ENCODE measurements around the gene KDM4F.
"Not testable (repeated sequence)": the region's sequence is repeated elsewhere in the genome, so short reads cannot be mapped to it uniquely, and the experiment has no call there.

KDM4F gene

DNA sequence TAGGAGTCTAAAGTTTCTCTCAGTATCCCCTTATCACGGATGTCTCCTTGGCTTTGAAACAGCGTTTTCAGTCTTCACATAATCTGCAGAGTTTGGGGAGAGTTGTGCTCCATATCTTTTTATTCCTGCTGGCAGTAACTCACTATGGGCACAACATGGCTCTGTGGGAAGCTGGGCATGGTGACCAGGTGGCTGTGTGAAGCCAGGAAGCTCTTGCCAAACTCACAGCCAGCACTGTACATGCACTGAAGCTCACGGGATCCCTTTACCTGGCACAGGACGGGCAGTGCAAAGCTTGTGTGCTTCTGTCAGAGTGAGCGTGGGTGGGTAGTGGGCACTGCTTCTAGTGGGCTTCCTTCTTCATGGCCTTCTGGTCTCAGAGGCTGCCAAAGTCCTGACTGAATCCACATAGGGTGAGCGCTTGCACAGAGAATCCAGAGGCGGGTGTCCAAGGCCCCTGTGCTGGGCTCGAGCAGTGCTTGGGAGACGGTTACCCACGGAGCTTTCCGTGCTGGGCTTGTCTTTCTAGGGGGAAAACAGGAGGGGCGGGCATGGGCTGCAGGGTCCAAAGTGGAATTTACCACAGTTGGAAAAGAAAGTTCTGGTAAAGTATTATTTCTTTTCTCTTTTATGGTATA lies 34.9 kb upstream of the KDM4F start:
- H3K23ac ChIP-seq (ENCODE audit: low read depth, low read length, poor library complexity): no peak overlapping the region
- H3K9me3 ChIP-seq (replicated peaks in 1 of 2; ENCODE audit: control insufficient read depth in 2 of 2, insufficient read depth in 1 of 2, low read depth in 1 of 2, low read length in 2 of 2): no peaks in the 10 kb centered on the region
- peak overlapping the region; percentile 81 for H2BK120ac ChIP-seq (ENCODE audit: low read depth, low read length)
- H3K4me2 ChIP-seq (ENCODE audit: insufficient read depth, low read length, poor library complexity, severe bottlenecking): no peak overlapping the region
- H3K27me3 ChIP-seq (ENCODE audit: control insufficient read depth in 3 of 3, insufficient read depth in 3 of 3, low read depth in 1 of 3, low read length in 3 of 3): peaks cover 0 to 2% (median 0%) of the 10 kb centered on the region in 3 experiments
- no peak overlapping the region for H2AFZ ChIP-seq (ENCODE audit: low read length)
- H3K4me1 ChIP-seq (ENCODE audit: control insufficient read depth in 2 of 2, insufficient read depth in 1 of 2, low read depth in 1 of 2, low read length in 2 of 2): no peaks in the 10 kb centered on the region
- peak overlapping the region in 1 of 2 donors; percentile 4 for H3K4me3 ChIP-seq (ENCODE audit: low read length in 2 of 2)
- H3K79me1 ChIP-seq (ENCODE audit: low read depth, low read length): no peaks in the 10 kb centered on the region
- no peak overlapping the region for H3K14ac ChIP-seq (ENCODE audit: low read length)
- peak overlapping the region; percentile 38 for H3K18ac ChIP-seq (ENCODE audit: low read length)
- no peak overlapping the region for H2BK5ac ChIP-seq (ENCODE audit: low read length)
- H4K8ac ChIP-seq (ENCODE audit: low read depth, low read length): no peak overlapping the region
- H2AK5ac ChIP-seq (ENCODE audit: low read depth, low read length): no peak overlapping the region
- no peak overlapping the region for H3K9ac ChIP-seq (ENCODE audit: low read depth, low read length, poor library complexity)
- DNase-seq (ENCODE audit: low spot score): no peak
- H3K36me3 ChIP-seq (replicated peaks in 1 of 2; ENCODE audit: control insufficient read depth in 2 of 2, insufficient read depth in 2 of 2, low read length in 2 of 2): no peaks in the 10 kb centered on the region
- no CpG with 5 or more reads among the region's 12 CpGs for WGBS, 2 donors (ENCODE audit: extremely low coverage in 2 of 2, insufficient read length in 2 of 2, insufficient replicate concordance in 1 of 2)
- H2BK15ac ChIP-seq (ENCODE audit: low read length): no peak overlapping the region
- H4K91ac ChIP-seq (ENCODE audit: low read depth, low read length, poor library complexity): no peak overlapping the region
- no peak overlapping the region for H3K27ac ChIP-seq (replicated peaks; ENCODE audit: low read length)
- H2BK12ac ChIP-seq (ENCODE audit: low read length): no peak overlapping the region
- H3K4ac ChIP-seq (ENCODE audit: low read length): no peak overlapping the region

DNA sequence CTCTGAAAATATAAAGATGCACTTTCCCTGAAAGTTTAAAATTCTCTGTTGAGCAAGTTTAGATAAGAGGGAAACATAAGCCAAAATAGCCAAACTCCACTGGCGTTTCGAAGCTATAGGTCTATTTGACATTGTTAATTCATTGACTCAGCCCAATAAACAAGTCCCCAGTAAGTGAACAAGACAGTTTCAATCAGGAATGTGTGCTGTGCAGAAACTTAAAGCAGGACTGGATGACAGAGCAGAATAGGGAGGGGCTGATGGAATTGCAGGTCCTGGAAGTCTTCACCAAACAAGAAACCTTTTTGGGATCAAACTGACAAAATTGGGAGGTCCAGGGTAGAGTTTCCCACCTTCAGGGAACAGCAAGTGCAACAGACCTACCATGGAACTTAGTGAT lies 33.1 kb upstream of the KDM4F start:
- Histone ChIP-seq H3K27me3 (ENCODE audit: control insufficient read depth in 3 of 3, insufficient read depth in 3 of 3, low read depth in 1 of 3, low read length in 3 of 3) (peaks cover 0 to 2% (median 0%) of the 10 kb centered on the region in 3 experiments), H3K27ac (replicated peaks; ENCODE audit: low read length) (no peak overlapping the region), H3K23ac (ENCODE audit: low read depth, low read length, poor library complexity) (no peak overlapping the region), H2BK5ac (ENCODE audit: low read length) (no peak overlapping the region), H3K4me1 (ENCODE audit: control insufficient read depth in 2 of 2, insufficient read depth in 1 of 2, low read depth in 1 of 2, low read length in 2 of 2) (no peaks in the 10 kb centered on the region), H3K9me3 (replicated peaks in 1 of 2; ENCODE audit: control insufficient read depth in 2 of 2, insufficient read depth in 1 of 2, low read depth in 1 of 2, low read length in 2 of 2) (no peaks in the 10 kb centered on the region), H2AFZ (ENCODE audit: low read length) (peak overlapping the region; percentile 60), H3K4me2 (ENCODE audit: insufficient read depth, low read length, poor library complexity, severe bottlenecking) (no peak overlapping the region), H3K18ac (ENCODE audit: low read length) (no peak overlapping the region), H3K14ac (ENCODE audit: low read length) (no peak overlapping the region), H2BK15ac (ENCODE audit: low read length) (no peak overlapping the region), H4K91ac (ENCODE audit: low read depth, low read length, poor library complexity) (no peak overlapping the region), H3K4me3 (ENCODE audit: low read length in 2 of 2) (no peak overlapping the region), H2BK12ac (ENCODE audit: low read length) (no peak overlapping the region), H3K9ac (ENCODE audit: low read depth, low read length, poor library complexity) (no peak overlapping the region), H3K4ac (ENCODE audit: low read length) (no peak overlapping the region), H2BK120ac (ENCODE audit: low read depth, low read length) (no peak overlapping the region), H3K79me1 (ENCODE audit: low read depth, low read length) (no peaks in the 10 kb centered on the region), H4K8ac (ENCODE audit: low read depth, low read length) (no peak overlapping the region), H2AK5ac (ENCODE audit: low read depth, low read length) (no peak overlapping the region), H3K36me3 (replicated peaks in 1 of 2; ENCODE audit: control insufficient read depth in 2 of 2, insufficient read depth in 2 of 2, low read length in 2 of 2) (no peaks in the 10 kb centered on the region)
- no peak for DNase-seq (ENCODE audit: low spot score)
- no CpG with 5 or more reads among the region's 2 CpGs for WGBS, 2 donors (ENCODE audit: extremely low coverage in 2 of 2, insufficient read length in 2 of 2, insufficient replicate concordance in 1 of 2)

DNA sequence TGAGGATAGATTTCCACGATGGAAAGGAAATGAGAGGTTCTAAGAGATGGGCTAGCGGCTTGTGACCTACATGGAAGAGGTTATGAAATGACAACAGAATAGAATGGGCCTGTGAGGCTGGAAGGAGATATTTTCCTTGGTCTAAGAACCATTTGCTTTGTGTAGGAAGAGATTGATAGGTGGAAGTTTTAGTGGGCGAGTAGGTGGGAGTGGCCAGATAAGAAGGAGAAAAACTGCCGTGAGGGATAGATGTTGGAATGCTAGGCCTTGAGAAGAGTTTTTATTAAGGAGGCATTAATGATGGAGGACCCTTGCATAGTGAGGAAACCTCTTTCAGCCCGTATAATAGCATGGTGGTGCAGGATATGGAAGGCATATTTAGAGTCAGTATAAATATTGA lies 27.8 kb upstream of the KDM4F start:
- no CpG with 5 or more reads among the region's 5 CpGs for WGBS, 2 donors (ENCODE audit: extremely low coverage in 2 of 2, insufficient read length in 2 of 2, insufficient replicate concordance in 1 of 2)
- H3K79me1 ChIP-seq (ENCODE audit: low read depth, low read length); H4K91ac ChIP-seq (ENCODE audit: low read depth, low read length, poor library complexity); H3K4ac ChIP-seq (ENCODE audit: low read length); H3K4me1 ChIP-seq (ENCODE audit: control insufficient read depth in 2 of 2, insufficient read depth in 1 of 2, low read depth in 1 of 2, low read length in 2 of 2); H3K4me2 ChIP-seq (ENCODE audit: insufficient read depth, low read length, poor library complexity, severe bottlenecking); H3K9me3 ChIP-seq (replicated peaks in 1 of 2; ENCODE audit: control insufficient read depth in 2 of 2, insufficient read depth in 1 of 2, low read depth in 1 of 2, low read length in 2 of 2); H3K36me3 ChIP-seq (replicated peaks in 1 of 2; ENCODE audit: control insufficient read depth in 2 of 2, insufficient read depth in 2 of 2, low read length in 2 of 2); H3K18ac ChIP-seq (ENCODE audit: low read length); H2BK15ac ChIP-seq (ENCODE audit: low read length); H2BK5ac ChIP-seq (ENCODE audit: low read length); H3K27ac ChIP-seq (replicated peaks; ENCODE audit: low read length); H4K8ac ChIP-seq (ENCODE audit: low read depth, low read length); H2BK120ac ChIP-seq (ENCODE audit: low read depth, low read length); H3K9ac ChIP-seq (ENCODE audit: low read depth, low read length, poor library complexity); H2AK5ac ChIP-seq (ENCODE audit: low read depth, low read length); H3K4me3 ChIP-seq (ENCODE audit: low read length in 2 of 2); H2AFZ ChIP-seq (ENCODE audit: low read length); DNase-seq (ENCODE audit: low spot score); H3K14ac ChIP-seq (ENCODE audit: low read length); H3K27me3 ChIP-seq (ENCODE audit: control insufficient read depth in 3 of 3, insufficient read depth in 3 of 3, low read depth in 1 of 3, low read length in 3 of 3); H2BK12ac ChIP-seq (ENCODE audit: low read length); H3K23ac ChIP-seq (ENCODE audit: low read depth, low read length, poor library complexity): not testable (repeated sequence)

DNA sequence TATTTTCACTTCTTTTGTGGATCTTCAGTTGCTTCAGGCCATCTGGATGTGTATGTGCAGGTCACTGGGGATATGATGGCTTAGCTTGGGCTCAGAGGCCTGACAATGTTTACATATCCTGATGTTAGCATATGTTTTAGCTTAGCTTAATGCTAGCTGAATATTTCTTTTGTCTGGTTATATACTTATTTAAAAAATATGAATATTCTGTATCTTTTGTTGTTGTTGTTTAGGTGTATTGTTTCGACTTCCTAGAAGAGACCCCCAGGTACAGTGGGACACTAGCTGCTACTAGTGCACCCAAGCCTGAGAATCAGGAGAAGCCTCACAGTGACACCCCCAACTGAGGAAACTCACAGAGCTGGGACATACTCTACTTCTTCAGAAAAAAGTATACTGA lies 24.3 kb upstream of the KDM4F start, which contains the start of gene KDM4E:
Gene KDM4E, plus strand, starts transcription at position 301 of the 400 bp plus-strand sequence. CDS start 300 bp downstream, outside the sequence.
- no peaks in the 10 kb centered on the region for H3K9me3 ChIP-seq (replicated peaks in 1 of 2; ENCODE audit: control insufficient read depth in 2 of 2, insufficient read depth in 1 of 2, low read depth in 1 of 2, low read length in 2 of 2)
- no peaks in the 10 kb centered on the region for H3K79me1 ChIP-seq (ENCODE audit: low read depth, low read length)
- H2BK5ac ChIP-seq (ENCODE audit: low read length): no peak within 1 kb of the TSS
- H3K27ac ChIP-seq (replicated peaks; ENCODE audit: low read length): no peak within 1 kb of the TSS
- no peaks in the 10 kb centered on the region for H3K36me3 ChIP-seq (replicated peaks in 1 of 2; ENCODE audit: control insufficient read depth in 2 of 2, insufficient read depth in 2 of 2, low read length in 2 of 2)
- no peaks in the 10 kb centered on the region for H3K4me1 ChIP-seq (ENCODE audit: control insufficient read depth in 2 of 2, insufficient read depth in 1 of 2, low read depth in 1 of 2, low read length in 2 of 2)
- no peak within 1 kb of the TSS for H2BK120ac ChIP-seq (ENCODE audit: low read depth, low read length)
- no peak within 1 kb of the TSS for H3K4me3 ChIP-seq (ENCODE audit: low read length in 2 of 2)
- no peak within 1 kb of the TSS for H2AK5ac ChIP-seq (ENCODE audit: low read depth, low read length)
- H3K4me2 ChIP-seq (ENCODE audit: insufficient read depth, low read length, poor library complexity, severe bottlenecking): no peak within 1 kb of the TSS
- no peak within 1 kb of the TSS for H2BK12ac ChIP-seq (ENCODE audit: low read length)
- no peak within 1 kb of the TSS for H4K91ac ChIP-seq (ENCODE audit: low read depth, low read length, poor library complexity)
- H3K14ac ChIP-seq (ENCODE audit: low read length): no peak within 1 kb of the TSS
- H3K18ac ChIP-seq (ENCODE audit: low read length): no peak within 1 kb of the TSS
- H2AFZ ChIP-seq (ENCODE audit: low read length): no peak within 1 kb of the TSS
- no peak within 1 kb of the TSS for H4K8ac ChIP-seq (ENCODE audit: low read depth, low read length)
- no CpG with 5 or more reads among the region's 1 CpG for WGBS, 2 donors (ENCODE audit: extremely low coverage in 2 of 2, insufficient read length in 2 of 2, insufficient replicate concordance in 1 of 2)
- H3K4ac ChIP-seq (ENCODE audit: low read length): no peak within 1 kb of the TSS
- H3K23ac ChIP-seq (ENCODE audit: low read depth, low read length, poor library complexity): no peak within 1 kb of the TSS
- peaks cover 0 to 2% (median 0%) of the 10 kb centered on the region in 3 experiments for H3K27me3 ChIP-seq (ENCODE audit: control insufficient read depth in 3 of 3, insufficient read depth in 3 of 3, low read depth in 1 of 3, low read length in 3 of 3)
- no peak within 1 kb of the TSS for H2BK15ac ChIP-seq (ENCODE audit: low read length)
- H3K9ac ChIP-seq (ENCODE audit: low read depth, low read length, poor library complexity): no peak within 1 kb of the TSS
- DNase-seq (ENCODE audit: low spot score): no peak
